HCT116 (cell line): ENCODE measurements around the gene CXCR5.
A peak's percentile ranks its signal among the peaks of the same experiment; 100 is the strongest.

ENCODE experiments used
- CTCF ChIP-seq, 3 experiments: fragments of 200-600 bp in 1 of 3; sonication (generic) in 1 of 3; IDR thresholded peaks in 2 of 3; conservative IDR thresholded peaks in 1 of 3; 2 replicates each; pipeline ENCODE4 v1.5.1; 2012 to 2017; ENCODE audit warnings: low read depth in 2 of 3, low read length in 2 of 3, antibody characterized with exemption in 1 of 3, borderline replicate concordance in 1 of 3, control low read depth in 1 of 3, mild to moderate bottlenecking in 1 of 3, mixed read lengths in 1 of 3, mixed run types in 1 of 3, moderate library complexity in 1 of 3; ENCODE audit not compliant: insufficient read depth in 1 of 3
- POLR2A ChIP-seq: IDR thresholded peaks from 2 replicates; pipeline ENCODE4 v1.7.0; 2011; ENCODE audit warnings: borderline replicate concordance; ENCODE audit not compliant: insufficient read depth, insufficient read length; ENCODE audit errors: extremely low read depth
- TF ChIP-seq, protein P1 (sequence below): IDR thresholded peaks from 2 replicates; pipeline ENCODE4 v1.6.1; 2012

- TF ChIP-seq, protein P1, sequence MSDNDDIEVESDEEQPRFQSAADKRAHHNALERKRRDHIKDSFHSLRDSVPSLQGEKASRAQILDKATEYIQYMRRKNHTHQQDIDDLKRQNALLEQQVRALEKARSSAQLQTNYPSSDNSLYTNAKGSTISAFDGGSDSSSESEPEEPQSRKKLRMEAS, result no peak
- TF ChIP-seq CTCF (IDR thresholded peaks at IDR 0.05 in 2 of 3, conservative IDR thresholded peaks at IDR 0.05 in 1 of 3; ENCODE audit: borderline replicate concordance in 1 of 3, insufficient read depth in 1 of 3, low read depth in 2 of 3, low read length in 2 of 3) (peak in 2 of 3 experiments; percentile 92 to 95; a peak in 4 of 6 replicates), POLR2A (no peak)
Measured at GRCh38 chr11:118928101-118928869, 44.6 kb downstream of the CXCR5 start.
